GM21360 (cell line): ENCODE measurements around the gene S100A6.
"Not testable (repeated sequence)": the region's sequence is repeated elsewhere in the genome, so short reads cannot be mapped to it uniquely, and the experiment has no call there.

ENCODE experiments used
- ATAC-seq: cut with Tn5 transposase; IDR thresholded peaks from one replicate; pipeline ENCODE4 v1.9.1; 2021; ENCODE audit warnings: mild to moderate bottlenecking, moderate library complexity; ENCODE audit not compliant: unreplicated experiment

S100A6 gene

GRCh38 chr1:153565529-153566374, 30.0 kb upstream of the S100A6 start, which contains the start of gene S100A2:
Gene S100A2 (minus strand): TSS chr1:153565844. CDS start chr1:153563877, 1,967 bp downstream.
- no peak for ATAC-seq

- ATAC-seq, result no peak
Observed at GRCh38 chr1:153563991-153564390, 28.2 kb upstream of the S100A6 start.

- ATAC-seq, result no peak
Observed at GRCh38 chr1:153563483-153563901, 27.7 kb upstream of the S100A6 start.

GRCh38 chr1:153562021-153562420, 26.2 kb upstream of the S100A6 start:
- ATAC-seq, result not testable (repeated sequence)

- ATAC-seq, result no peak
Observed at GRCh38 chr1:153561466-153561985, 25.7 kb upstream of the S100A6 start.

- no peak for ATAC-seq
Observed at GRCh38 chr1:153560771-153561465, 25.1 kb upstream of the S100A6 start.

- ATAC-seq, result no peak
Observed at GRCh38 chr1:153560241-153560640, 24.4 kb upstream of the S100A6 start.

- ATAC-seq, result no peak
Observed at GRCh38 chr1:153557877-153558276, 22.1 kb upstream of the S100A6 start.

- ATAC-seq, result no peak
Observed at GRCh38 chr1:153556348-153556747, 20.6 kb upstream of the S100A6 start.

- ATAC-seq, result no peak
Observed at GRCh38 chr1:153553830-153554541, 18.2 kb upstream of the S100A6 start.

- ATAC-seq, result no peak
Observed at GRCh38 chr1:153553096-153553495, 17.3 kb upstream of the S100A6 start.

- ATAC-seq, result no peak
Observed at GRCh38 chr1:153552335-153552734, 16.5 kb upstream of the S100A6 start.

GRCh38 chr1:153550827-153551500, 15.2 kb upstream of the S100A6 start:
- no peak for ATAC-seq

GRCh38 chr1:153550398-153550758, 14.6 kb upstream of the S100A6 start:
- ATAC-seq, result no peak

GRCh38 chr1:153549741-153550397, 14.1 kb upstream of the S100A6 start:
- no peak for ATAC-seq

- no peak for ATAC-seq
Observed at GRCh38 chr1:153548722-153549688, 13.2 kb upstream of the S100A6 start, which contains the start of gene S100A3. Gene S100A3 (minus strand): TSS chr1:153549258. CDS start chr1:153548485, 773 bp downstream.

GRCh38 chr1:153547560-153548551, 12.1 kb upstream of the S100A6 start:
- no peak for ATAC-seq
